AG10803 (cell line): ENCODE measurements around the gene FMN2.

Experiments
- DNase-seq: peaks from one replicate; pipeline ENCODE4 v3.0.0; 2010; ENCODE audit warnings: low read depth
- H3K4me3 ChIP-seq: 2 replicates; pipeline ENCODE4 v1.5.1; 2011; ENCODE audit warnings: mild to moderate bottlenecking, low read length, control low read depth
- TF ChIP-seq, protein P1 (sequence below): conservative IDR thresholded peaks from 2 replicates; pipeline ENCODE4 v1.5.1; 2011; ENCODE audit warnings: mild to moderate bottlenecking, low read length, control low read depth, inconsistent platforms

FMN2 gene

DNA sequence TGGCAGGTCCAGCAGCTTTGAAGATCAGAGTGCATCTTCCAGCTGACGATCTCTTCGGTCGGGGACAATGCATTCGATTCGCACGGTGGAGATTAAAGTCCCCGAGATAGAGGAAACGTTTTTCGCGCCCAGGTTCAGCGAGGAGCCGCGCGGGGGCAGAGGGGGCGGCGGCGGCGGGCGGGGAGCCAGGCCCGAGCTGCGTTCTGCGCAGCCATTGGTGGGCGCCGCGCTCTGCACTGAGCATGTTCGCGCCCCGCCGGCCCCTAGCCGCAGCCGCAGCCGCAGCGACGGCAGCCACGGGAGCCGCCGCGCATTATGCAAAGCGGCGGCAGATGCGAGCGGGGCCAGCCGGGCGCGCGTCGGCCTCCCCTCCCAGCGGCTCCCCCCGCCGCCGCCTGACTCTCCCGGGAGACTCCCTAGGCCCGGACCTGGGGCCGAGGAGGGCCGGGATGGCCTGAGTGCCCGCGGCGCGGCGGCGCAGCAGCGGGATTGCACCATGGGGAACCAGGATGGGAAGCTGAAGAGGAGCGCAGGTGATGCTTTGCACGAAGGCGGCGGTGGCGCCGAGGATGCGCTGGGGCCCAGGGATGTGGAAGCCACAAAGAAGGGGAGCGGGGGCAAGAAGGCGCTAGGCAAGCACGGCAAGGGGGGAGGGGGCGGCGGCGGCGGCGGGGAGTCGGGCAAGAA, at the start of gene FMN2:
Gene FMN2, plus strand, starts transcription at position 270 of the 687 bp plus-strand sequence. Its CDS starts 227 bp downstream, at position 497.
- peak within 1 kb of the TSS; percentile 83 for H3K4me3 ChIP-seq
- TF ChIP-seq, protein P1, sequence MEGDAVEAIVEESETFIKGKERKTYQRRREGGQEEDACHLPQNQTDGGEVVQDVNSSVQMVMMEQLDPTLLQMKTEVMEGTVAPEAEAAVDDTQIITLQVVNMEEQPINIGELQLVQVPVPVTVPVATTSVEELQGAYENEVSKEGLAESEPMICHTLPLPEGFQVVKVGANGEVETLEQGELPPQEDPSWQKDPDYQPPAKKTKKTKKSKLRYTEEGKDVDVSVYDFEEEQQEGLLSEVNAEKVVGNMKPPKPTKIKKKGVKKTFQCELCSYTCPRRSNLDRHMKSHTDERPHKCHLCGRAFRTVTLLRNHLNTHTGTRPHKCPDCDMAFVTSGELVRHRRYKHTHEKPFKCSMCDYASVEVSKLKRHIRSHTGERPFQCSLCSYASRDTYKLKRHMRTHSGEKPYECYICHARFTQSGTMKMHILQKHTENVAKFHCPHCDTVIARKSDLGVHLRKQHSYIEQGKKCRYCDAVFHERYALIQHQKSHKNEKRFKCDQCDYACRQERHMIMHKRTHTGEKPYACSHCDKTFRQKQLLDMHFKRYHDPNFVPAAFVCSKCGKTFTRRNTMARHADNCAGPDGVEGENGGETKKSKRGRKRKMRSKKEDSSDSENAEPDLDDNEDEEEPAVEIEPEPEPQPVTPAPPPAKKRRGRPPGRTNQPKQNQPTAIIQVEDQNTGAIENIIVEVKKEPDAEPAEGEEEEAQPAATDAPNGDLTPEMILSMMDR: no peak
- peak; percentile 70 for DNase-seq

DNA sequence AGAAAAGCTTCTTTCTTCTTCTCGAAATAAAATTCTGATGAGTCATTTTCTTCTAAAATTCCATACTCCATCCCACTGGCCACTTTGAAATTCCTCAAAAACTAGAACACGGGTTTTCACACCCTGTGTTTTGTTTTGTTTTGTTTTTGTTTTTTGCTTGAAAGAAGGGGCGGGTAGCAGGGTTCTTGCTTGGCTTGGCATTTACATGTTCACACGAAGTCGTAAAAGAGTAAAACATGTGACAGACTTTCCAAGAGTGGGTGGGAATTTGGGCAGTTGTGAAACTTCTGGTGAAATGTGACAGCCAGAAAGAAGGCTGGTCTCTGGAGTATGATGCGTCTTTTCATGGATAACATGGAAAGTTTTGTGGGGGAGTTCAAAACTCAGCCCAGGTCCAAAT, 47.1 kb upstream of the FMN2 start:
- TF ChIP-seq, protein P1: no peak
- peak; percentile 71 for DNase-seq
- peak overlapping the region; percentile 21 for H3K4me3 ChIP-seq

DNA sequence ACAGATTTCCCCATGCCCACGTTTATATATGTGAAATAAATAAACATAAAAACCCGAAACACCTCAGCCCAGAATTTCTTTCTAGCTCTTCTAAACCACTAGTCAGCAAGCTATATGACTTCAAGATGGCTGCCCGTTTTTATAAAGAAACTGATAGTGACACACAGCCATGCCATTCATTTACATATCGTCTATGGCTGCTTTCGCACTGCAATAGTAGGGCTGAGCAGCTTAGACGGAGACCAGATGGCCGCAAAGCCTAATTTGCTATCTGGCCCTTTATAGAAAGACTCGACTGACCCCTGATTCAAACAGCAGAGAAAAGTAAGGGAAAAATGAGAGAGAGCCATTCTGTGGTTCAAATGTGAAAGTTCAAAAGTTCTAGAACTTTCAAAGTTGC, 45.7 kb upstream of the FMN2 start:
- TF ChIP-seq, protein P1: no peak
- no peak overlapping the region for H3K4me3 ChIP-seq
- DNase-seq: no peak

DNA sequence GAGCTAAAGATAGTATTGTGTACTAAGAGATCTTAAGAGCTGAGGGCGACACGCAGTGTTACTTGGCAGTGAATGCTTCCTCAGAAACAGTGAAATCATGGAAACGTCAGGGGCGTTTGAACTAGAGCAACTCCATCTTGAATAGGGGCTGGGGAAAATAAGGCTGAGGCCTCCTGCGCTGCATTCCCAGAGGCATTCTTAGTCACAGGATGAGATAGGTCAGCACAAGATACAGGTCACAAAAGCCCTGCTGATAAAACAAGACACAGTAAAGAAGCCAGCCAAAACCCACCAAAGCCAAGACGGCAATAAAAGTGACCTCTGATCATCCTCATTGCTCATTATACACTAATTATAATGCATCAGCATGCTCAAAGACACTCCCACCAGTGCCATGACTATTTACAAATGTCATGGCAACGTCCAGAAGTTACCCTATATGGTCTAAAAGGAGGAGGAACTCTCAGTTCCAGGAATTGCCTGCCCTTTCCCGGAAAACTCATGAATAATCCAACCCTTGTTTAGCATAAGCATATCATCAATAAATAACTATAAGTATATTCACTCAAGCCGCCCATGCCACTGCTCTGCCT, 37.5 kb upstream of the FMN2 start:
- no peak overlapping the region for H3K4me3 ChIP-seq
- DNase-seq: no peak

DNA sequence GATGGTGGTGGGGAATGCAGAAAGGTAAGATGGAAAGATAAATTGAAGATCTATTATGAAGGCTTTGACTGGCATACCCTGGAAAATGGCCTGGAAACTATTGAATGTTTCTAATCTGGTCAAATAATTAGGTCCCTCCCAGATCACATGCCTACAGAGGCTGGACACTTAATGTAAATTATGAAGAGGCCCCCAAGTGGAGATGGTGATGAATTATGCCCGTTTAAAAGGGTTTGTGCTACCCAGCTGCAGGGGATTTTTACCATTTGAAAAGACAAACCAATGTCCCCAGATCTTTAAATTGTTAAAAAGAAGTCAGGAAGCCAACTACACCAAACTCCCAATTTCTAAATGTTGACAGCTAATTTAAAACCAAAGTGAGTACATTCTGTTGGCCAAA, 35.7 kb upstream of the FMN2 start:
- TF ChIP-seq, protein P1: no peak
- DNase-seq: no peak
- H3K4me3 ChIP-seq: no peak overlapping the region

More for the DNA sequence above, 37.5 kb upstream of the FMN2 start:
- TF ChIP-seq, protein P1: no peak

DNA sequence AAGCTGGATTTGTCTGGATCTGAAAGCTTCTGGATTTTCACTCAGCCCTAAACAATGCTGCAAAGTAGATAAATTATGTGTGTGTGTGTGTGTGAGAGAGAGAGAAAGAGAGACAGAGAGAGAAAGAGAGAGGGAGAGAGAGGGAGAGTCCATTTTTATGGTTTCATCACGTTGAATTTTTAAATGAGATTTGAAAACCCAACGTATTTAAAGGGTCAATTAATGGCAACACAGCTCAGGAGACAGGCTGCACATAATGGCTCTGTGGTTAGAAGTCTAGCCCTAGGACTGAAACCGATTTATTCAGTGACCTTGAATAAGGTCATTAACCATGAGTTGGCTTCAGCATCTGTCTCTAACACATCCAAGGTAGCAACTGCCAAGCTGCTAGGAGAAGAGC, 35.3 kb upstream of the FMN2 start:
- TF ChIP-seq, protein P1: no peak
- H3K4me3 ChIP-seq: no peak overlapping the region
- no peak for DNase-seq

DNA sequence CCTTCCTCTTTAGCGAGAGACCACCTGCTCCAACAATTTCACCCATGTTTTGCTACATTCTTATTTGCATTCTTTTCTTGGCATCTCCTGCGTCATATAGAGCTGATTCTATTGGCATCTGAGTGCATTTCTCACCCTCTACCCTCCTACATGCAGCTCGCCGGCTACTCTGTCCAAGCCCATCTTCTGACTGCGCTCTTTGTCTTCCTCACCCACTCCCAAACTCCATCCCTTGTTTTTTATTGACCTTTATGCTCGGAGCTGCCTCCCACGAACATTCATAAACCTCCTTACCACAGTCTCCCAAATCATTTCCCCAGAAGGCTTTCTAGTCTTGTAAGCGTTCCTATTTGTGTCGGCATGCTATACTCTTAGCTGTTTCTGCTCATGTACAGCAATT, 33.6 kb upstream of the FMN2 start:
- no peak for DNase-seq
- H3K4me3 ChIP-seq: no peak overlapping the region

More for the DNA sequence above, 33.6 kb upstream of the FMN2 start:
- TF ChIP-seq, protein P1: no peak
